HCT116 (cell line): ENCODE results near the gene TSPAN14. TPM values are rescaled to one million over a fixed set of nuclear protein-coding genes. Genes with fewer than 3 reads are reported as not detected.

ENCODE experiments used
- ATAC-seq: fragments of 200-7000 bp; cut with Tn5 transposase; 2 replicates; pipeline ENCODE4 v1.9.1; 2020; ENCODE audit warnings: mild to moderate bottlenecking, moderate library complexity
- BruUV-seq: library from RNA; stranded (reverse); fragments of 400-500 nt; replicated peaks from 2 replicates; lab custom pipeline; 2021; lab: Mats Ljungman, UMichigan
- CTCF ChIA-PET: fragments of 300-600 bp; sonication (Branson Sonifier 250); formaldehyde crosslinking; loops from one replicate; lab custom pipeline; 2021; ENCODE audit warnings: antibody characterized with exemption; lab: Charles Lee
- POLR2A ChIA-PET: fragments of 300-600, 350-600 bp; sonication (Branson Sonifier 250); formaldehyde crosslinking; loops from one replicate; lab custom pipeline; 2021; ENCODE audit warnings: antibody characterized with exemption; lab: Charles Lee
- RAD21 ChIA-PET, 2 experiments: fragments of 300-600 bp; sonication (Branson Sonifier 250); formaldehyde crosslinking; loops; one replicate each; lab custom pipeline; 2023; ENCODE audit warnings: low total read pairs in 2 of 2; ENCODE audit not compliant: uncharacterized antibody in 2 of 2, unreplicated experiment in 2 of 2, low non-redundant PET in 1 of 2; lab: Charles Lee
- DNase-seq: peaks from one replicate; pipeline ENCODE4 v3.0.0-alpha.2; 2010; ENCODE audit warnings: low read depth, low spot score
- H2AFZ ChIP-seq: fragments of 200-600 bp; shearing (Covaris generic), sonication (generic); 2 replicates; pipeline ENCODE4 v1.6.1; 2017; ENCODE audit warnings: low read depth, mixed run types, mixed read lengths, antibody characterized with exemption, low read length; ENCODE audit not compliant: poor library complexity, severe bottlenecking
- H3K27ac ChIP-seq: 2 replicates; pipeline ENCODE4 v1.5.1; 2012; ENCODE audit warnings: low read depth, low read length
- H3K27me3 ChIP-seq: fragments of 200-600 bp; sonication (generic); 2 replicates; pipeline ENCODE4 v1.6.1; 2016; ENCODE audit warnings: mixed run types, low read length, mixed read lengths; ENCODE audit not compliant: insufficient read depth
- H3K36me3 ChIP-seq, 2 experiments: fragments of 200-500 bp in 1 of 2; fragments of 200-600 bp in 1 of 2; sonication (Bioruptor generic) in 1 of 2; sonication (generic) in 1 of 2; 2 replicates each; pipeline versions ENCODE4 v1.5.1 to v1.6.1; 2014 to 2016; ENCODE audit warnings: low read length in 2 of 2, inconsistent platforms in 1 of 2, mixed read lengths in 1 of 2, mixed run types in 1 of 2; ENCODE audit not compliant: insufficient read depth in 2 of 2, control insufficient read depth in 1 of 2
- H3K4me1 ChIP-seq, 2 experiments: fragments of 200-600 bp in 1 of 2; sonication (generic) in 1 of 2; 2 replicates each; pipeline versions ENCODE4 v1.5.1 to v1.6.1; 2012 to 2017; ENCODE audit warnings: low read length in 2 of 2, inconsistent platforms in 1 of 2, mild to moderate bottlenecking in 1 of 2, mixed read lengths in 1 of 2, mixed run types in 1 of 2, moderate library complexity in 1 of 2; ENCODE audit not compliant: insufficient read depth in 2 of 2, control insufficient read depth in 1 of 2
- H3K4me2 ChIP-seq: fragments of 200-600 bp; sonication (generic); 2 replicates; pipeline ENCODE4 v1.6.1; 2017; ENCODE audit warnings: mixed run types, low read length, mixed read lengths
- H3K4me3 ChIP-seq, 2 experiments: fragments of 200-600 bp in 1 of 2; sonication (generic) in 1 of 2; replicated peaks in 1 of 2; 2 replicates each; pipeline ENCODE4 v1.5.1; 2011 to 2016; ENCODE audit warnings: low read length in 2 of 2, control low read depth in 1 of 2, low read depth in 1 of 2, mild to moderate bottlenecking in 1 of 2, mixed read lengths in 1 of 2, mixed run types in 1 of 2
- H3K79me2 ChIP-seq: fragments of 200-600 bp; sonication (generic); 2 replicates; pipeline ENCODE4 v1.6.1; 2017; ENCODE audit warnings: mild to moderate bottlenecking, mixed run types, low read length, moderate library complexity, mixed read lengths; ENCODE audit not compliant: insufficient read depth
- H3K9ac ChIP-seq: fragments of 200-600 bp; sonication (generic); 2 replicates; pipeline ENCODE4 v1.6.1; 2016; ENCODE audit warnings: low read length, mixed read lengths
- H3K9me2 ChIP-seq: fragments of 200-600 bp; sonication (generic), shearing (Covaris generic); 2 replicates; pipeline ENCODE4 v1.6.1; 2017; ENCODE audit warnings: mixed run types, mild to moderate bottlenecking, moderate library complexity; ENCODE audit not compliant: insufficient read depth
- H3K9me3 ChIP-seq, 2 experiments: fragments of 200-500 bp in 1 of 2; fragments of 200-600 bp in 1 of 2; sonication (Bioruptor generic) in 1 of 2; sonication (generic) in 1 of 2; 2 replicates each; pipeline ENCODE4 v1.6.1; 2014 to 2017; ENCODE audit warnings: low read length in 2 of 2, mixed read lengths in 2 of 2, inconsistent platforms in 1 of 2, low read depth in 1 of 2, mild to moderate bottlenecking in 1 of 2, mixed run types in 1 of 2, moderate library complexity in 1 of 2; ENCODE audit not compliant: control insufficient read depth in 1 of 2, insufficient read depth in 1 of 2
- H4K20me1 ChIP-seq: fragments of 200-600 bp; sonication (generic), shearing (Covaris generic); 2 replicates; pipeline ENCODE4 v1.6.1; 2017; ENCODE audit warnings: mixed run types, mild to moderate bottlenecking, moderate library complexity; ENCODE audit not compliant: insufficient read depth
- CBX3 ChIP-seq: IDR thresholded peaks from 2 replicates; pipeline ENCODE4 v1.6.1; 2012; ENCODE audit warnings: low read depth
- EZH2 ChIP-seq: fragments of 200-600 bp; sonication (generic); IDR thresholded peaks from 2 replicates; pipeline ENCODE4 v1.6.1; 2017; ENCODE audit warnings: antibody characterized with exemption, mixed run types
- EZH2phosphoT487 ChIP-seq: fragments of 200-600 bp; IDR thresholded peaks from 2 replicates; pipeline ENCODE4 v1.6.1; 2018; ENCODE audit warnings: antibody characterized with exemption, borderline replicate concordance
- JUND ChIP-seq: IDR thresholded peaks from 2 replicates; pipeline ENCODE4 v1.6.1; 2012
- MAX ChIP-seq: IDR thresholded peaks from 2 replicates; pipeline ENCODE4 v1.6.1; 2012
- POLR2AphosphoS5 ChIP-seq: IDR thresholded peaks from 2 replicates; pipeline ENCODE4 v1.6.1; 2011; ENCODE audit warnings: mild to moderate bottlenecking, low read depth, low read length, moderate library complexity
- RAD21 ChIP-seq: IDR thresholded peaks from 2 replicates; pipeline ENCODE4 v1.6.1; 2012; ENCODE audit warnings: low read depth, mild to moderate bottlenecking
- REST ChIP-seq: IDR thresholded peaks from 2 replicates; pipeline ENCODE4 v1.6.1; 2012; ENCODE audit warnings: low read depth
- SP1 ChIP-seq: IDR thresholded peaks from 2 replicates; pipeline ENCODE4 v1.6.1; 2012; ENCODE audit warnings: low read depth
- SRF ChIP-seq: IDR thresholded peaks from 2 replicates; pipeline ENCODE4 v1.6.1; 2012; ENCODE audit warnings: low read depth
- TCF7L2 ChIP-seq: IDR thresholded peaks from 2 replicates; pipeline ENCODE4 v1.7.0; 2011; ENCODE audit warnings: borderline replicate concordance, inconsistent platforms; ENCODE audit not compliant: insufficient read depth, insufficient read length; ENCODE audit errors: extremely low read depth
- YY1 ChIP-seq: IDR thresholded peaks from 2 replicates; pipeline ENCODE4 v1.6.1; 2011; ENCODE audit warnings: low read length, low read depth, moderate library complexity, mild to moderate bottlenecking; ENCODE audit not compliant: insufficient replicate concordance; ENCODE audit errors: extremely low read depth
- ZBTB33 ChIP-seq: IDR thresholded peaks from 2 replicates; pipeline ENCODE4 v1.6.1; 2011; ENCODE audit warnings: mild to moderate bottlenecking, low read length, moderate library complexity; ENCODE audit not compliant: insufficient replicate concordance; ENCODE audit errors: extremely low read depth
- ZFX ChIP-seq: fragments of 450-650 bp; IDR thresholded peaks from 2 replicates; pipeline ENCODE4 v1.6.1; 2017
- intact Hi-C: fragments of 100-400 bp; cut with micrococcal nuclease; formaldehyde crosslinking; loops from 2 replicates; pipeline ENCODE4 v1.10.0; 2022
- total RNA-seq: library from RNA; stranded (reverse); gene quantifications from one replicate; pipeline ENCODE4 v1.2.1, GENCODE V29; 2021; ENCODE audit not compliant: unreplicated experiment

Gene TSPAN14
- total RNA-seq, 1 experiment from 2014 or later, result 86.8 TPM

- Histone ChIP-seq H3K27ac (no peak overlapping the region), H3K27me3 (no peaks in the 10 kb centered on the region), H4K20me1 (no peaks in the 10 kb centered on the region)
- CTCF ChIA-PET, result interaction anchor here (1.3 kb wide), 1 partner anchor 95 kb away, joined by 3 read pairs; no protein-coding TSS in a partner anchor
- TF ChIP-seq MAX, result no peak
- TF ChIP-seq JUND, result no peak
- no peak for TF ChIP-seq EZH2phosphoT487
- no peak for TF ChIP-seq TCF7L2
- no peak for TF ChIP-seq POLR2AphosphoS5
- TF ChIP-seq YY1, result no peak
- no peak for TF ChIP-seq ZBTB33
- TF ChIP-seq ZFX, result no peak
- TF ChIP-seq RAD21, result no peak
- TF ChIP-seq CBX3, result no peak
- TF ChIP-seq SRF, result no peak
- TF ChIP-seq EZH2, result no peak
- TF ChIP-seq SP1, result no peak
- TF ChIP-seq REST, result no peak
- TF ChIP-seq, all 23 proteins: peak for 0
- no peaks in the 10 kb centered on the region for H3K9me2 ChIP-seq
- H3K4me3 ChIP-seq, result no peak overlapping the region
- H3K9me3 ChIP-seq, result no peaks in the 10 kb centered on the region
- no peaks in the 10 kb centered on the region for H3K36me3 ChIP-seq
- intact Hi-C loops, result no loop called here
- ChIA-PET RAD21 (no interaction called here), POLR2A (interaction anchor here (1.2 kb wide), 1 partner anchor 11 kb away, joined by 3 read pairs; no protein-coding TSS in a partner anchor)
- BruUV-seq, result no TSS peak
- H3K4me1 ChIP-seq, result peaks cover 3 to 12% of the 10 kb centered on the region in 2 experiments; a peak in 3 of 4 replicates
- no peak overlapping the region for H2AFZ ChIP-seq
- no peak overlapping the region for H3K9ac ChIP-seq
- DNase-seq, result no peak
- no peak for ATAC-seq
- no peak overlapping the region for H3K4me2 ChIP-seq
- H3K79me2 ChIP-seq, result no peaks in the 10 kb centered on the region
Measured at GRCh38 chr10:80410578-80411145, 43.4 kb upstream of the TSPAN14 start.
